Measurements from ENCODE around the gene ACVR1B. TPM values are rescaled to one million over a fixed set of nuclear protein-coding genes. Genes with fewer than 3 reads are reported as not detected.

Gene ACVR1B
- 0.57 and 1.9 TPM in 2 replicates for total RNA-seq (2014; rRNA removed; shearing (Covaris generic); ENCODE audit: low replicate concordance)

DNA sequence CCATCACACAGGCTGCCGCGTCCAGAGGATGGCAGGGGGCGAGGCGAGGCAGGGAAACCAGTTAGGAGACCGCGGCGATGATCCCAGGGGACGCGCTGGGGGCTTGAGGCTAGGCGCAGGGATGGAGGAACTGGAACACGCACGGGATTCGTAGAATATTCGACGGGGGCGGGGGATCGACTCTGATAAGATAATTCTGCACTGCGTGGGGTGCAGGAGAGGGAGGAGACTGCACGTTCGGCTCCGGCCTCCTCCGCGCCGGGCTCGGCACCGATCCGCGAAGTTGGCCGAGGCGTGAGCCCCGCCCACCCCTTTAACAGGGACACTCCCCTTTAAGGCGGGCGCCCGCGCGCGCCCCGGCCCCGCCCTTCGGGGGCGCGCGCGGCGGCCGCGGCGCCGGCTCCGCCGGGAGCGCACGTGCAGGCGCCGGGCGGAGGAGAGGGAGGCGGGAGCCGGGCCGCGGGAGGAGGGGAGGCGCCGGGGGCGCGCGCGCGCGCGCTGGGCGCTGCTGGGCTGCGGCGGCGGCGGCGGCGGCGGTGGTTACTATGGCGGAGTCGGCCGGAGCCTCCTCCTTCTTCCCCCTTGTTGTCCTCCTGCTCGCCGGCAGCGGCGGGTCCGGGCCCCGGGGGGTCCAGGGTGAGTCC, at the start of gene ACVR1B:
TSS of gene ACVR1B (plus strand) at position 501 of the 644 bp plus-strand sequence. CDS start at position 546, 45 bp downstream.
- no peaks in the 10 kb centered on the region for H3K36me3 ChIP-seq
- peaks cover 18% of the 10 kb centered on the region for H3K27me3 ChIP-seq
- peak within 1 kb of the TSS; percentile 83 for H3K4me3 ChIP-seq
- DNase-seq, result peak; percentile 78
- H3K9me3 ChIP-seq, result no peaks in the 10 kb centered on the region

DNA sequence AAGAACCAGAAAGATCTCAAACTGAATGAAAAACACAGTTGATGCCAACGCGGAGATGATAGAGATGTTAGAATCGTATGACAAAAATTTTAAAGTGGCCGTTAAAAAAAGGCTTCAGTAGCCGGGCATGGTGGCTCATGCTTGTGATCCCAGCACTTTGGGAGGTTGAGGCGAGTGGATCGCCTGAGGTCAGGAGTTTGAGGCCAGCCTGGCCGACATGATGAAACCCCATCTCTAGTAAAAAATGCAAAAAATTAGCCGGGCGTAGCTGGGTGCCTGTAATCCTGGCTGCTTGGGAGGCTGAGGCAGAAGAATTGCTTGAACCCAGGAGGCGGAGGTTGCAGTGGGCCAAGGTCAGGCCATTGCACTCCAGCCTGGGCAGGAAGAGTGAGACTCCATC, 49.6 kb upstream of the ACVR1B start:
- DNase-seq, result no peak
- H3K4me3 ChIP-seq, result no peak overlapping the region
- H3K9me3 ChIP-seq, result no peaks in the 10 kb centered on the region
- H3K27me3 ChIP-seq, result no peaks in the 10 kb centered on the region
- H3K36me3 ChIP-seq, result no peaks in the 10 kb centered on the region

GRCh38 chr12:51904951-51905470, 46.5 kb upstream of the ACVR1B start:
- H3K4me3 ChIP-seq, result no peak overlapping the region

DNA sequence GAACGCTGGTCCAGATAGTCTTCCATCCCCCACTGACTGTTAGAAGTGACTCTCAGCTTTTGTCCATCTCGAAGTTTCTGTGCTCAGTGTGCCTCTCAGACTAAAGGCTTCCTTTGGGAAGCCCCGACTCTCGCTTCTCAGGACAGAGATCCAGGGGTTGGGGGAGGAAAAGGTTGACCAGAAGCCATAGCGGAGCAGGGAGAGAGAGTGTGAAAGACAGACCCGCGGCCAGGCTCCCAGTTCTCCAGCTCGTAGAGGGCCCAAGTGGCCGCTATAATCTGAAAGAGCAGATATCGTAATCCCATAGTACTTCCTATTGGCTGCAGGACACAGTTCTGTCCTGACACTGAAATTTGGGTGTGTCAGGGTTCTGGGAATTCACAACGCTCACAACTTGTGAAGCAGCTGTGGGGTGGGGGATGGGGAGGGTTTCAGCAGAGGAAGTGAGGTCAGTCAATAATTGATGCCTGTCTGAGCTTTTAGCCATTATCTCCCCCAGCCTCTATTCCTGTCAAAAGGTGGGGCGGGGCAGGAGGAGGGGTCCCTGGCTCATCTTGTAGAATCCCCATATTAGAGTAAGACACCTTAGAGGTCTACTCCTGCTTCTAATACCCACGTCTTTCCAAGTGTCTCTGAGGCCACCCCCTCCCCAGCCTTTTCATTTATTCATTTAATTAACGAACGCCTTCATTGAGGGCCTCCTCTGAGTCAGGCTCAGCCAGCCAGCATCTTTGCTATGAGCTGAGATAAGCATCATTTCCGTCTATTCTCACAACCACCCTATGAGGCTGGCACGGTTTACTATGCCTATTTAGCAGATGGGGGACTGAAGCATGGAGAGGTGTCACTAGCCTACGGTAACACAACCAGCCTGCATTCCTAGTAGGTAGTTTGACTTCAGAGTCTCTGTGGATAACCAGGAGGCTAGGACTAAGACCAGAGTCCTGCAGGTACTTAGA, 45.7 kb upstream of the ACVR1B start:
- H3K4me3 ChIP-seq, result no peak overlapping the region
- DNase-seq, result no peak

More at GRCh38 chr12:51904951-51905470, 46.5 kb upstream of the ACVR1B start:
- no peak for DNase-seq
- no peaks in the 10 kb centered on the region for H3K27me3 ChIP-seq
- H3K9me3 ChIP-seq, result no peaks in the 10 kb centered on the region
- no peaks in the 10 kb centered on the region for H3K36me3 ChIP-seq

GRCh38 chr12:51906430-51907082, 44.9 kb upstream of the ACVR1B start:
- H3K36me3 ChIP-seq, result no peaks in the 10 kb centered on the region
- DNase-seq, result no peak
- no peaks in the 10 kb centered on the region for H3K9me3 ChIP-seq
- no peak overlapping the region for H3K4me3 ChIP-seq
- H3K27me3 ChIP-seq, result no peaks in the 10 kb centered on the region

More for the DNA sequence above, 45.7 kb upstream of the ACVR1B start:
- Histone ChIP-seq H3K36me3 (no peaks in the 10 kb centered on the region), H3K9me3 (no peaks in the 10 kb centered on the region), H3K27me3 (no peaks in the 10 kb centered on the region)

DNA sequence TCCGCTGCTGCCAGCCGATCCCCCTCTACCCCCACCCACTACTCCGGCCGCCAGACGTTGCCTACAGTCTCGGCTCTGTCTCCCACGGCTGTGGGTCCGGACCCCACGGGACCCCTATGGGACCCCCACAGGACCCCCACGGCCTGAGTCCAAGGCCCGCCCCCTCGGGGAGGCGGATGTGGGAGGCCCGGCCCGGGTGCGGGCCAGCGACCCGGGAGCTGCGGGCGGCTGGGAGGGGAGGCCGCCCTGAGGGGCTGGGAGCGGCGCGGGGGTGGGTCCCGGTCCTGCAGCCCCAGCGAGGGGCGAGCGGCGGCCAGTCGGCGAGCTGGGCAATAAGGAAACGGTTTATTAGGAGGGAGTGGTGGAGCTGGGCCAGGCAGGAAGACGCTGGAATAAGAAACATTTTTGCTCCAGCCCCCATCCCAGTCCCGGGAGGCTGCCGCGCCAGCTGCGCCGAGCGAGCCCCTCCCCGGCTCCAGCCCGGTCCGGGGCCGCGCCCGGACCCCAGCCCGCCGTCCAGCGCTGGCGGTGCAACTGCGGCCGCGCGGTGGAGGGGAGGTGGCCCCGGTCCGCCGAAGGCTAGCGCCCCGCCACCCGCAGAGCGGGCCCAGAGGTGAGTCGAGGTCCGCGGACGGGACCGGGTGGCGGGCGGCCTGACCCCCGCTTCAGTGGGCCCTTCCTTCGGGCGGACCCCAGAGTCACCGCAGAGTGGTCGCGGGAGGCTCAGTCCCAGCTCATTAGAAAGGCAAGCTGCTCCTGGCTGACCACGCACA, 44.2 kb upstream of the ACVR1B start, which contains the start of gene ACVRL1:
TSS of gene ACVRL1 (plus strand) at position 422 of the 773 bp plus-strand sequence. CDS start 4,971 bp downstream, outside the sequence.
- no peaks in the 10 kb centered on the region for H3K9me3 ChIP-seq
- H3K36me3 ChIP-seq, result no peaks in the 10 kb centered on the region
- H3K4me3 ChIP-seq, result no peak within 1 kb of the TSS
- H3K27me3 ChIP-seq, result no peaks in the 10 kb centered on the region
- no peak for DNase-seq

- H3K9me3 ChIP-seq, result no peaks in the 10 kb centered on the region
- H3K36me3 ChIP-seq, result no peaks in the 10 kb centered on the region
- H3K27me3 ChIP-seq, result no peaks in the 10 kb centered on the region
- H3K4me3 ChIP-seq, result no peak overlapping the region
- DNase-seq, result no peak
Observed at GRCh38 chr12:51907856-51908425, 43.6 kb upstream of the ACVR1B start.

- no peak for DNase-seq
- Histone ChIP-seq H3K4me3 (no peak overlapping the region), H3K9me3 (no peaks in the 10 kb centered on the region)
Observed at GRCh38 chr12:51908876-51909592, 42.5 kb upstream of the ACVR1B start.

GRCh38 chr12:51910168-51910567, 41.3 kb upstream of the ACVR1B start:
- Histone ChIP-seq H3K4me3 (no peak overlapping the region), H3K36me3 (no peaks in the 10 kb centered on the region), H3K27me3 (no peaks in the 10 kb centered on the region), H3K9me3 (no peaks in the 10 kb centered on the region)
- no peak for DNase-seq

More at GRCh38 chr12:51908876-51909592, 42.5 kb upstream of the ACVR1B start:
- Histone ChIP-seq H3K36me3 (no peaks in the 10 kb centered on the region), H3K27me3 (no peaks in the 10 kb centered on the region)

DNA sequence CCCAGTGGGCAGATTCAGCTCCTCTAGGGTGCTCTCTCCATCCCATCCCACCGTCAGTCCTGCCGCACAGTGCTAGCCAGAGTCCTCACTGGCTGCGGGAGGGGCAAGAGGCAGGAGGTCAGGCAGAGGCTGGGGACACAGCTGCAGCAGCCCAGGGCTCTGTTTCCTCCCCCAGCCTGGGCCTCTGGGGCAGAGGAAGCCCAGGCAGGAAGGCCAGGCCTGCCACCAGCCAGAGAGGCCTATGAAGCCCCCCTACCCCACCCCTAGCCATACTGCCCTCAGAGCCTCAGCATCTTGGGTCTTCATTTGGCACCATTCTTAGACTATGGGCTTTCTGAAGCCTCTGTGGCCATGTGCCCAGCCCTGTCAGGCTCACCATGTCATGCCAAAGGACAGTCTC, 40.8 kb upstream of the ACVR1B start:
- H3K4me3 ChIP-seq, result no peak overlapping the region
- no peaks in the 10 kb centered on the region for H3K27me3 ChIP-seq
- no peak for DNase-seq
- no peaks in the 10 kb centered on the region for H3K9me3 ChIP-seq
- no peaks in the 10 kb centered on the region for H3K36me3 ChIP-seq

GRCh38 chr12:51911307-51911706, 40.2 kb upstream of the ACVR1B start:
- no peaks in the 10 kb centered on the region for H3K36me3 ChIP-seq
- no peak overlapping the region for H3K4me3 ChIP-seq
- H3K9me3 ChIP-seq, result no peaks in the 10 kb centered on the region
- no peak for DNase-seq
- H3K27me3 ChIP-seq, result no peaks in the 10 kb centered on the region

GRCh38 chr12:51911788-51912711, 39.4 kb upstream of the ACVR1B start:
- H3K36me3 ChIP-seq, result no peaks in the 10 kb centered on the region
- H3K9me3 ChIP-seq, result no peaks in the 10 kb centered on the region
- DNase-seq, result peak; percentile 45
- H3K4me3 ChIP-seq, result no peak overlapping the region
- H3K27me3 ChIP-seq, result no peaks in the 10 kb centered on the region

DNA sequence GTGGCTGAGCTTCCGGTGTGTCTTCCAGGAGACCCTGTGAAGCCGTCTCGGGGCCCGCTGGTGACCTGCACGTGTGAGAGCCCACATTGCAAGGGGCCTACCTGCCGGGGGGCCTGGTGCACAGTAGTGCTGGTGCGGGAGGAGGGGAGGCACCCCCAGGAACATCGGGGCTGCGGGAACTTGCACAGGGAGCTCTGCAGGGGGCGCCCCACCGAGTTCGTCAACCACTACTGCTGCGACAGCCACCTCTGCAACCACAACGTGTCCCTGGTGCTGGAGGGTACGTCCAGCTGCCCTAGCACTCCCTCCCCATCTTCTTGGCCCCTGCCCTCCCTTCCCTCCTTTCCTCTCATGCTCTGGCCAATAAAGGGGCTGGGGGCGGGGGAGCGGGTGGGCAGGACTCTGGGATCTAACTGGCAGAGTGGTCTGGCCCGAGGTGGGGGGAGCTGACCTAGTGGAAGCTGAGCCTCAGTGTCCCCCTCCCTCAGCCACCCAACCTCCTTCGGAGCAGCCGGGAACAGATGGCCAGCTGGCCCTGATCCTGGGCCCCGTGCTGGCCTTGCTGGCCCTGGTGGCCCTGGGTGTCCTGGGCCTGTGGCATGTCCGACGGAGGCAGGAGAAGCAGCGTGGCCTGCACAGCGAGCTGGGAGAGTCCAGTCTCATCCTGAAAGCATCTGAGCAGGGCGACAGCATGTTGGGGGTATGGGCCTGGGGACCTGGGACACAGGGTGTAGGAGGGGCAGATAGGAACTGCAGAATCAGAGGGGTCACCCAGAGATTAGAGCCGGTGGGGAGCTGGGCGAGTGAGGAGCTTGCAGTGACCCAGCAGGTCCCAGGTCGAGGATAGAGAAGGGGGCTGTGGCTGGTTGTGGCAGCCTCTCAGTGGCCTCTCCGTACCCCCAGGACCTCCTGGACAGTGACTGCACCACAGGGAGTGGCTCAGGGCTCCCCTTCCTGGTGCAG, 38.1 kb upstream of the ACVR1B start:
- DNase-seq, result no peak
- Histone ChIP-seq H3K36me3 (no peaks in the 10 kb centered on the region), H3K4me3 (no peak overlapping the region), H3K27me3 (no peaks in the 10 kb centered on the region), H3K9me3 (no peaks in the 10 kb centered on the region)
